ENCODE results near the gene RHBDD1.

RHBDD1 gene

GRCh38 chr2:226995625-226996041 is 159.8 kb downstream of the RHBDD1 start:
- Histone ChIP-seq H2AFZ (ENCODE audit: low read length) (no peak overlapping the region), H3K79me2 (ENCODE audit: insufficient read depth, low read length) (no peaks in the 10 kb centered on the region), H3K9ac (ENCODE audit: low read length) (no peak overlapping the region), H3K27ac (ENCODE audit: low read depth, low read length, poor library complexity, severe bottlenecking) (no peak overlapping the region), H3F3A (ENCODE audit: insufficient read depth, low read length) (no peaks in the 10 kb centered on the region), H3K36me3 (ENCODE audit: insufficient read depth, low read length) (peaks cover 35% of the 10 kb centered on the region), H3K27me3 (ENCODE audit: insufficient read depth, low read length) (no peaks in the 10 kb centered on the region), H3K9me2 (ENCODE audit: low read depth, low read length) (no peaks in the 10 kb centered on the region), H3K4me2 (ENCODE audit: low read length) (no peak overlapping the region), H3K4me1 (ENCODE audit: insufficient read depth, low read length, severe bottlenecking) (no peaks in the 10 kb centered on the region), H4K20me1 (ENCODE audit: insufficient read depth, low read length) (no peaks in the 10 kb centered on the region), H3K9me3 (ENCODE audit: low read length) (0 out of 2 replicates have a peak, but pooled peaks cover 3% of the 10 kb centered on the region), H3K4me3 (ENCODE audit: low read depth, low read length, poor library complexity, severe bottlenecking) (no peak overlapping the region)
- TF ChIP-seq CTCF (IDR thresholded peaks at IDR 0.05; ENCODE audit: low read length), result no peak
- no peak for TF ChIP-seq EZH2 (IDR thresholded peaks at IDR 0.05; ENCODE audit: borderline replicate concordance, low read length)

- Histone ChIP-seq H3K79me2 (ENCODE audit: insufficient read depth, low read length) (no peaks in the 10 kb centered on the region), H3K36me3 (ENCODE audit: insufficient read depth, low read length) (peaks cover 53% of the 10 kb centered on the region), H3K4me2 (ENCODE audit: low read length) (no peak overlapping the region), H3K9ac (ENCODE audit: low read length) (no peak overlapping the region), H3K9me2 (ENCODE audit: low read depth, low read length) (no peaks in the 10 kb centered on the region), H3K27ac (ENCODE audit: low read depth, low read length, poor library complexity, severe bottlenecking) (no peak overlapping the region), H4K20me1 (ENCODE audit: insufficient read depth, low read length) (no peaks in the 10 kb centered on the region), H3K4me3 (ENCODE audit: low read depth, low read length, poor library complexity, severe bottlenecking) (no peak overlapping the region), H2AFZ (ENCODE audit: low read length) (no peak overlapping the region), H3F3A (ENCODE audit: insufficient read depth, low read length) (no peaks in the 10 kb centered on the region), H3K27me3 (ENCODE audit: insufficient read depth, low read length) (no peaks in the 10 kb centered on the region), H3K9me3 (ENCODE audit: low read length) (0 out of 2 replicates have a peak, but pooled peaks cover 3% of the 10 kb centered on the region), H3K4me1 (ENCODE audit: insufficient read depth, low read length, severe bottlenecking) (no peaks in the 10 kb centered on the region)
- TF ChIP-seq EZH2 (IDR thresholded peaks at IDR 0.05; ENCODE audit: borderline replicate concordance, low read length), result no peak
- TF ChIP-seq CTCF (IDR thresholded peaks at IDR 0.05; ENCODE audit: low read length), result no peak
Measured at GRCh38 chr2:226999661-227000060, 163.8 kb downstream of the RHBDD1 start.

- no peaks in the 10 kb centered on the region for H3K79me2 ChIP-seq (ENCODE audit: insufficient read depth, low read length)
- 0 out of 2 replicates have a peak, but pooled peaks cover 3% of the 10 kb centered on the region for H3K9me3 ChIP-seq (ENCODE audit: low read length)
- TF ChIP-seq EZH2 (IDR thresholded peaks at IDR 0.05; ENCODE audit: borderline replicate concordance, low read length) (no peak), CTCF (IDR thresholded peaks at IDR 0.05; ENCODE audit: low read length) (no peak)
- H3K36me3 ChIP-seq (ENCODE audit: insufficient read depth, low read length), result peaks cover 53% of the 10 kb centered on the region
- no peak overlapping the region for H3K4me3 ChIP-seq (ENCODE audit: low read depth, low read length, poor library complexity, severe bottlenecking)
- H3K27ac ChIP-seq (ENCODE audit: low read depth, low read length, poor library complexity, severe bottlenecking), result no peak overlapping the region
- H4K20me1 ChIP-seq (ENCODE audit: insufficient read depth, low read length), result no peaks in the 10 kb centered on the region
- no peaks in the 10 kb centered on the region for H3K9me2 ChIP-seq (ENCODE audit: low read depth, low read length)
- H3K4me2 ChIP-seq (ENCODE audit: low read length), result no peak overlapping the region
- no peaks in the 10 kb centered on the region for H3F3A ChIP-seq (ENCODE audit: insufficient read depth, low read length)
- H3K27me3 ChIP-seq (ENCODE audit: insufficient read depth, low read length), result no peaks in the 10 kb centered on the region
- no peak overlapping the region for H2AFZ ChIP-seq (ENCODE audit: low read length)
- H3K9ac ChIP-seq (ENCODE audit: low read length), result no peak overlapping the region
- H3K4me1 ChIP-seq (ENCODE audit: insufficient read depth, low read length, severe bottlenecking), result no peaks in the 10 kb centered on the region
Measured at GRCh38 chr2:227000123-227000522, 164.3 kb downstream of the RHBDD1 start.
